ENCODE results near the gene KLF13.
A peak's percentile ranks its signal among the peaks of the same experiment; 100 is the strongest.

The KLF13 gene

DNA sequence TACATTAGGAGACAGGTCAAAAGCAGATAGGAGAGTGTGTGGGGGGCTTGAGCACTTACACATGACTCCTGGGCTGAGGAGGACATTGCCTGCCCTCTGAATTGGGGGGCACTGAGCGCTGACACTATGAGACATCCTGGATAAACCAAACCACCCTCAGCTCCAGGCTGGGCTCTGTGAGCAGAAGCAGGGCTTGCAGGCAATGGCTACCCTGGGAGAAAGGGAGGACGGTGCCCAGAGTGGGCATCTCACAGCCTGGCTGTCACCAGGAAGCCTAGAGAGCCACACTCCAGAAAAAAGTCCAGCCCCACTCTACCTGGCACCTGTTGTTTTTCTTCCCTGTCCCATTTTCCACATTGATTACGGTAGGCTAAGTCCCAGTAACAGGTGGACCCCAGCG, 8.2 kb upstream of the KLF13 start:
- TF ChIP-seq CTCF (IDR thresholded peaks at IDR 0.05; ENCODE audit: low read depth, low read length): no peak
- no peak for DNase-seq (ENCODE audit: low read depth)
- H3K4me3 ChIP-seq (ENCODE audit: low read depth, low read length): no peak overlapping the region

GRCh38 chr15:31320022-31320421, 6.6 kb upstream of the KLF13 start:
- DNase-seq (ENCODE audit: low read depth): peak; percentile 56
- H3K4me3 ChIP-seq (ENCODE audit: low read depth, low read length): no peak overlapping the region
- TF ChIP-seq, protein P1, sequence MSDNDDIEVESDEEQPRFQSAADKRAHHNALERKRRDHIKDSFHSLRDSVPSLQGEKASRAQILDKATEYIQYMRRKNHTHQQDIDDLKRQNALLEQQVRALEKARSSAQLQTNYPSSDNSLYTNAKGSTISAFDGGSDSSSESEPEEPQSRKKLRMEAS (IDR thresholded peaks at IDR 0.05; ENCODE audit: low read depth, low read length): no peak
- TF ChIP-seq CTCF (IDR thresholded peaks at IDR 0.05; ENCODE audit: low read depth, low read length) (no peak), MYC (IDR thresholded peaks at IDR 0.05; ENCODE audit: low read depth, low read length) (no peak), POLR2A (IDR thresholded peaks at IDR 0.05; ENCODE audit: extremely low read depth, insufficient read length) (no peak)

DNA sequence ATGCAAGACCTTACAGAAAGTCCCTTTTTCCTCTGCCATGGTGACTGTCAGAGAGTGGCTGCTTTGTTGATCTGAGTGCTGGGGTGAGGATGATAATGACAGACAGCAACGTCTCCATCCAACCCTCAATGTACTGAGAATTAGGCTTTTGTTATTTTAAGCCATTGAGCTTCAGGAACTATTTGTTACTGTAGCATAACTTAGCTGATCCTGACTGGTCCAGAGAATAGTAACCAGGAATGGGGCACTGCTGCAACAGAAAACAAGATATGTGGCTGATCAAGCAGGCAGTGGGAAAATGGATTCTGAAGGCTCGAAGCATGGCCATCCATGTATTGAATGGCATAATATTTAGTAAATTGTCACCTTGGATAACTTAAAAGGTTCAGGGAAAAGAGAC, 5.2 kb upstream of the KLF13 start:
- TF ChIP-seq MYC (IDR thresholded peaks at IDR 0.05; ENCODE audit: low read depth, low read length): no peak
- TF ChIP-seq, protein P1 (IDR thresholded peaks at IDR 0.05; ENCODE audit: low read depth, low read length): no peak
- no peak for TF ChIP-seq POLR2A (IDR thresholded peaks at IDR 0.05; ENCODE audit: extremely low read depth, insufficient read length)
- TF ChIP-seq CTCF (IDR thresholded peaks at IDR 0.05; ENCODE audit: low read depth, low read length): no peak

GRCh38 chr15:31322504-31322903, 4.1 kb upstream of the KLF13 start:
- H3K4me3 ChIP-seq (ENCODE audit: low read depth, low read length): no peak overlapping the region
- no peak for DNase-seq (ENCODE audit: low read depth)
- TF ChIP-seq POLR2A (IDR thresholded peaks at IDR 0.05; ENCODE audit: extremely low read depth, insufficient read length) (no peak), CTCF (IDR thresholded peaks at IDR 0.05; ENCODE audit: low read depth, low read length) (no peak), MYC (IDR thresholded peaks at IDR 0.05; ENCODE audit: low read depth, low read length) (no peak)
- TF ChIP-seq, protein P1 (IDR thresholded peaks at IDR 0.05; ENCODE audit: low read depth, low read length): no peak

More for the DNA sequence above, 5.2 kb upstream of the KLF13 start:
- no peak for DNase-seq (ENCODE audit: low read depth)
- no peak overlapping the region for H3K4me3 ChIP-seq (ENCODE audit: low read depth, low read length)

DNA sequence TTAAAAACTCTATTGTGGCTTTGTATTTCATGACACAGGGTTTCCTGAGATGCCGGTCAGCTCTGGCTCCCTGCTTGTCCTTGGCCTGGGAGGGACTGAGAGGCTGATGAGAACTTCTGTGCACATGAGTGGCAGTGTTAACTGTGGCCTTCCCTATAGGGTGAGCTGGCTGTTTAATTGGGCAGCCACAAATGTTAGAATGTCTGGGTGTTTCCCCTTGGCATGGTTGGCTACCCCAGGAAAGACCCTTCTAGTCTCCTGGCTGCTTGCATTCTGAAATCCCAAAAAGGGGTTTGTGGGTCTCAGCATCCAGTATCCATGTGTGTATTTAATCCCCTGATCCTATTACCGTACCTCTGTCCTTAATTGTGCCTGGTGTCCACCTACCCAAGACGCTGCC, 3.0 kb upstream of the KLF13 start:
- TF ChIP-seq CTCF (IDR thresholded peaks at IDR 0.05; ENCODE audit: low read depth, low read length) (no peak), MYC (IDR thresholded peaks at IDR 0.05; ENCODE audit: low read depth, low read length) (no peak), POLR2A (IDR thresholded peaks at IDR 0.05; ENCODE audit: extremely low read depth, insufficient read length) (no peak)
- TF ChIP-seq, protein P1 (IDR thresholded peaks at IDR 0.05; ENCODE audit: low read depth, low read length): no peak
- no peak overlapping the region for H3K4me3 ChIP-seq (ENCODE audit: low read depth, low read length)

GRCh38 chr15:31324186-31324585, 2.4 kb upstream of the KLF13 start:
- H3K4me3 ChIP-seq (ENCODE audit: low read depth, low read length): no peak overlapping the region
- DNase-seq (ENCODE audit: low read depth): peak; percentile 44
- TF ChIP-seq CTCF (IDR thresholded peaks at IDR 0.05; ENCODE audit: low read depth, low read length) (no peak), POLR2A (IDR thresholded peaks at IDR 0.05; ENCODE audit: extremely low read depth, insufficient read length) (no peak), MYC (IDR thresholded peaks at IDR 0.05; ENCODE audit: low read depth, low read length) (no peak)
- TF ChIP-seq, protein P1 (IDR thresholded peaks at IDR 0.05; ENCODE audit: low read depth, low read length): no peak

More for the DNA sequence above, 3.0 kb upstream of the KLF13 start:
- DNase-seq (ENCODE audit: low read depth): no peak
